NCI-H82 treated with DMSO at 0.1 percent for 48 hours (cell line): ENCODE measurements around the gene SULF2.
A peak's percentile ranks its signal among the peaks of the same experiment; 100 is the strongest.

Source experiments
- DNase-seq: peaks from one replicate; lab custom pipeline; 2025; ENCODE audit not compliant: unreplicated experiment; lab: John Stamatoyannopoulos, UW

The SULF2 gene

GRCh38 chr20:47659904-47660601, 125.2 kb downstream of the SULF2 start:
- no peak for DNase-seq

- DNase-seq, result no peak
Observed at GRCh38 chr20:47656318-47656717, 129.0 kb downstream of the SULF2 start.

- DNase-seq, result no peak
Observed at GRCh38 chr20:47655635-47656034, 129.6 kb downstream of the SULF2 start.

GRCh38 chr20:47654370-47654769, 130.9 kb downstream of the SULF2 start:
- DNase-seq, result peak; percentile 12

- DNase-seq, result no peak
Observed at GRCh38 chr20:47653869-47654268, 131.4 kb downstream of the SULF2 start.

- DNase-seq, result no peak
Observed at GRCh38 chr20:47652794-47653193, 132.5 kb downstream of the SULF2 start.

- DNase-seq, result no peak
Observed at GRCh38 chr20:47652301-47652700, 133.0 kb downstream of the SULF2 start.

- no peak for DNase-seq
Observed at GRCh38 chr20:47648943-47649342, 136.3 kb downstream of the SULF2 start.

- DNase-seq, result no peak
Observed at GRCh38 chr20:47647994-47648393, 137.3 kb downstream of the SULF2 start.

- no peak for DNase-seq
Observed at GRCh38 chr20:47645632-47646031, 139.6 kb downstream of the SULF2 start.

GRCh38 chr20:47642624-47643023, 142.7 kb downstream of the SULF2 start:
- DNase-seq, result no peak

GRCh38 chr20:47642118-47642517, 143.2 kb downstream of the SULF2 start:
- no peak for DNase-seq

- no peak for DNase-seq
Observed at GRCh38 chr20:47638851-47639250, 146.4 kb downstream of the SULF2 start.

- no peak for DNase-seq
Observed at GRCh38 chr20:47635256-47635655, 150.0 kb downstream of the SULF2 start.

GRCh38 chr20:47631078-47631477, 154.2 kb downstream of the SULF2 start:
- no peak for DNase-seq

- no peak for DNase-seq
Observed at GRCh38 chr20:47629907-47630306, 155.4 kb downstream of the SULF2 start.

GRCh38 chr20:47627540-47627939, 157.7 kb downstream of the SULF2 start:
- no peak for DNase-seq

GRCh38 chr20:47623206-47623605, 162.1 kb downstream of the SULF2 start:
- no peak for DNase-seq

GRCh38 chr20:47622118-47622665, 163.1 kb downstream of the SULF2 start:
- DNase-seq, result no peak

- peak; percentile 20 for DNase-seq
Observed at GRCh38 chr20:47620808-47621805, 164.2 kb downstream of the SULF2 start.

- no peak for DNase-seq
Observed at GRCh38 chr20:47618479-47618878, 166.8 kb downstream of the SULF2 start.
